NOMO-1 (cell line): ENCODE results near the gene SERTAD1.
"Not testable (repeated sequence)": the region's sequence is repeated elsewhere in the genome, so short reads cannot be mapped to it uniquely, and the experiment has no call there.

Experiments used
- DNase-seq, 2 experiments: peaks; one replicate each; lab custom pipeline; 2025; ENCODE audit not compliant: unreplicated experiment in 2 of 2; lab: John Stamatoyannopoulos, UW

Gene SERTAD1

GRCh38 chr19:40423938-40424337, 1.9 kb downstream of the SERTAD1 start:
- DNase-seq, result no peak

DNA sequence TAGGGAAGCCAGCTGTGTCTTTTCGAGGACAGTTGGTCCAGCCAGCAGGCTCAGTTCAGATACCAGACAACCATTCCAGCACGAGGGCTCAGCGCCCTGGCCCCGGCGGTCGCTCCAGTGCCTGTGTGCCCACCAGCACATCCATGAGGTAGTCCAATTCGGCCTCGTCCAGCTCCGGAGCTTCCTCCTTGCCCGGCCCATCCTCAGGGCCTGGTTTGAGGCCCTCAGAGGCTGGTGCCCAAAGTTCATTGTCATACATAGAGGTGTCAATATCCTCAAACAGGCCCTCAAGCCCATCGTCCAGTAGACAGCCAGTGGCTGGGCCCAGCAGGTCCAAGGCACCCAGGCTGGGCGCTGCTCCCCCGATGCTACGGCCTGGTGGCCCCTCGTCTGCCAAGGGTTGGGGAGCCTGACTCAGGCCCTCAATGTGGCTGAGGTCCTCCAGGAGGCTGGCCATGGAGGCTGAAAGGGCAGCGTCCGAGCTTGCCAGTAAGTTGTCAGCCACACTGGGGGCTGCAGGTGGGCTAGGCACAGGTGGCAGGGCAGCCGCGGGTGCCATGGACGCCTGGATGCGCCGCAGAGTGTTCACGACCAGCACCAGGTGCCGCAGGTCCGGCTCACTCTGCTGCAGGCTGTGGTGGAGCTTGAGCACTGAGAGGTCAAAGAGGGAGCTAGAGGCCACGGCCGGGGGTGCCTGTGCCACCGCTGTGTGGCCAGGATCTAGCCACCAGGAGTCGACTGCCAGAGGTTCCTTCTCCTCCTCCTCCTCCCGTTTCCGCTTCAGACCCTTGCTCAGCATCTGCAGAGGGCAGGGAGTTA, 2.8 kb downstream of the SERTAD1 start:
- DNase-seq, result no peak

DNA sequence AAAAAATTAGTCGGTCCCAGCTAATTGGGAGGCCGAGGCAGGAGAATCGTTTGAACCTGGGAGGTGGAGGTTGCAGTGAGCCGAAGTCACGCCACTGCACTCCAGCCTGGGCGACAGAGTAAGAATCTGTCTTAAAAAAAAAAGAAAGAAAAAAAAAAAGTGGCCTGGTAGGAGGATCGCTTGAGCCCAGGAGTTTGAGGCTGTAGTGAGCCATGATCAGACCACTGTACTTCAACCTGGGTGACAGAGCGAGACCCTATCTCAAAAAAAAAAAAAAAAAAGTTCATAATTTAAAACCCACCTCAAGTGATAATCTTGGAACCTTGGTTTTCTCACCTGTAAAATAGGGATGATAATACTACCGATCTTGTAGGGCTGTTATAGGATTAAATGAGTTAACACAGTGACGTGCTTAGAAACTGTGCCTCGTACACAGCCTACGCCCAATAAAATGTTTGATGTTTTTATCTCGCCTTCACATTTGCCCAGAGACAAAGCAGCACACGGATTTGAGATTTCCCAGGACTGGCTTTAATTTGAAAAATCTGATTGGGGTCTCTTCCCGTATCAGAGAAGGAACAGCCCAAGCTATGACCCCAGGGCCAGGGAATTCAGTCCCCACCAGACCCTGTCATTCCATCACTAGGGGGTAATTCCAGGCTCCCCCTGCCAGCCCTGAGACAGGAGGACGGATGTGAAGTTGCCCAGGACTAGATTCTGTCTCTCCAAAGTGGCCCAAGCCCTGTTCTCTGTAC, 3.6 kb downstream of the SERTAD1 start:
- no peak for DNase-seq

DNA sequence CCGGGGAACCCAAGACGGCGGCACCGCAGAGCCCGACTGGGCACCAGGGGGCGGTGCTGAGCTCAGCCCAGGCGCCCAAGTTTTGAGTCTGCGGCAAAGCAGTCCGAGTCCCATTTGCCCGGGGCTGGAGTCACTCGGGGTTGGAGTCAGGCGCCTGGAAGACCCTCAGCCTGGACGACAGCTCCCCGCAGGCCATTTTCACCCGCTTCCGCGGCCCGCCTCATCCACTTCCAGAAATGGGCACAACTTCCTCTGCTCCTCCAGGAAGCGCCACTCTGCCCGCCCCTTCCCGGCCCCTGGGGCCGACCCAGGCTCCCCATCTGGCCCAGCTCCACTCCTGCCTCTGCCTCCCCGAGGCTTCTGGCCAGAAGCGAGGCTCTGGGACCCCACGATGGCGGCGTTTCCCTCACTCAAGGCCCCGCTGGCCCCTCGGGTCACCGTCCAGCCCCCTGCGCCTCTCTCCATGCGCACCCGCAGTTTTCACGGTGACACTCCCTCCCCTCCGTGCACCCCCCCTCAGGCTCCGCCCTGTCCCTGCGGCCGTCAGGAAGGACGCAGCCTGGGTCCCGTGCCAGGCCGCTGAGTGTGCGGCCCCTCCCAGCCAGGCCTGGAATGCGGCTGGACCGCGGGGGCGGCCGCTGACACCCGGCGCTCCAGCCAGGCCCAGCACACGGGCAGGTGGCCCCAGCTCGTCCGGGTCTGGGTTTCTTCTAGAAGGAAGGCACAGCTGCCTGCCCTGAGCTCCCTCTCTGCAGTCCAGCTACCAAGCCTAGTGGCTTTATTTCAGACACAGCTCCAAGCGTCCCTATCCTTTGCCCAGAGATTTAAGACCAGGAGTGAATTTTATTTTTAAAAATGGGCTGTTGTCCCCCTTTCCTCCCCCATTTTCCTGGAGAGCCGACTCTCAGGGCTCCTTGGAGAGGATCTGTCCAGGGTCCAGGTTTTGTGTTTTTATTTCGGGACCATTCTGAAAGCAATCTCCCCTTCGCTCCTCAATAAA, 4.7 kb downstream of the SERTAD1 start:
- peak; percentile 66 to 86 for DNase-seq

DNA sequence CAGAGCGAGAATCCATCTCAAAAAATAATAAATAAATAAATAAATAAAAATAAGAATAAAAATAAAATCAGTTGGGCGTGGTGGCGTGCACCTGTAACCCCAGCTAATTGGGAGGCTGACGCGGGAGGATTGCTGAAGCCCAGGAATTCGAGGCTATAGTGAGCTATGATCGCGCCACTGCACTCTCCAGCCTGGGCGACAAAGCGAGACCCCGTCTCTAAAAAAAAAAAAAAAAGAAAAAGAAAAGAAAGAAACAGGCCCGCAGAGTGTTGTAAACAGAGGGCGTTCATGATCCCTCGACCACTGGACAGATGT, 5.4 kb downstream of the SERTAD1 start:
- no peak for DNase-seq

DNA sequence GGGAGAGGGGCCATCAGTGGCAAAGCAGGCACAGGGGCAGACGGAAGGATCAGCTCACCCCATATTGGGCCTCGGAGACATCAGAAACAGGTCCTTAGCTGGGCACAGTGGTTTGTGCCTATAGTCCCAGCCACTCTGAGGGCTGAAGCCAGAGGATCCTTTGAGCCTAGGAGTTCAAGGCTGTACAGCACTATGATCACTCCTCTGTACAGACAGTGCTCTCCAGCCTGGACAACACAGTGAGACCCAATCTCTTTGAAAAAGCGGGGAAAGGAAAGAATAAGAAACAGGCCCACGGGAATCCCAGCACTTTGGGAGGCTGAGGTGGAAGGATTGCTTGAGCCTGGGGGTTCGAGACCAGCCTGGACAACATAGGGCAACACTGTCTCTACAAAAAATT, 6.0 kb downstream of the SERTAD1 start:
- no peak for DNase-seq

GRCh38 chr19:40419066-40419612, 6.7 kb downstream of the SERTAD1 start:
- DNase-seq, result no peak

DNA sequence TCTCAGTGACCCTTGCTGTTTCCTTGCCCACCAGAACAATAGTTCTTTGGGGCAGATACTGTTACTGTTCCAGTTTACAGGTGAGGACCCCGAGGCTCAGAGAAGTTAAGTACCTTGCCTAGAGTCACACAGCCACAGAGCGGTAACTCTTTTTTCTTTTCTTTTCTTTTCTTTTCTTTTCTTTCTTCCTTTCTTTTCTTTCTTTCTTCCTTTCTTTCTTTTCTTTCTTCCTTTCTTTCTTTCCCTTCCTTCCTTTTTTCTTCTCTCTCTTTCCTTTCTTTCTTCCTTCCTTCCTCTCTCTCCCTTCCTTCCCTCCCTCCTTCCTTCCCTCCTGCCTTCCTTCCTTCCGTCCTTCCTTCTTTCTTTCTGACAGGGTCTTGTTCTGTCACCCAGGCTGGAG, 7.8 kb downstream of the SERTAD1 start:
- DNase-seq, result no peak

- DNase-seq, result no peak
These were observed 8.2 kb downstream of the SERTAD1 start for GRCh38 chr19:40417643-40417981.

- DNase-seq, result peak in 1 of 2 experiments; percentile 30
These were observed 8.7 kb downstream of the SERTAD1 start for GRCh38 chr19:40416918-40417642.

DNA sequence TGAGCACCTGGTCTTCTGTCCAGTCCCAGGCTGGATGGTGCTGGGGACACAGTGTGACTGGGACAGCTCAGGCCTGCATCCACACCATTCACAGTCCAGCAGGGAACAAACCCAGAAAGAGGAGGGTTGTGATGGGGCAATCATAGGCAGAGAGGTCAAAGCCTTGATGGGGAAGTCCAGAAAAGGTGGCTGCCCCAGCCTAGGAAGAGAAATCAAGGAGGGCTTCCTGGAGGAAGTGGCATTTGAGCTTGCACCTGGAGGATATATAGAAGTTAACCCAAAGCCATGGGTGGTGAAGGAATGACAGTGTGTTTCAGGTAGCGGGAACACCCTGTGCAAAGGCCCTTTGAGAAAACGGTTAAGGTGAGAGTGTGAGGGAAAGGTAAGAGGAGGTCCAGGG, 10.0 kb downstream of the SERTAD1 start:
- no peak for DNase-seq

DNA sequence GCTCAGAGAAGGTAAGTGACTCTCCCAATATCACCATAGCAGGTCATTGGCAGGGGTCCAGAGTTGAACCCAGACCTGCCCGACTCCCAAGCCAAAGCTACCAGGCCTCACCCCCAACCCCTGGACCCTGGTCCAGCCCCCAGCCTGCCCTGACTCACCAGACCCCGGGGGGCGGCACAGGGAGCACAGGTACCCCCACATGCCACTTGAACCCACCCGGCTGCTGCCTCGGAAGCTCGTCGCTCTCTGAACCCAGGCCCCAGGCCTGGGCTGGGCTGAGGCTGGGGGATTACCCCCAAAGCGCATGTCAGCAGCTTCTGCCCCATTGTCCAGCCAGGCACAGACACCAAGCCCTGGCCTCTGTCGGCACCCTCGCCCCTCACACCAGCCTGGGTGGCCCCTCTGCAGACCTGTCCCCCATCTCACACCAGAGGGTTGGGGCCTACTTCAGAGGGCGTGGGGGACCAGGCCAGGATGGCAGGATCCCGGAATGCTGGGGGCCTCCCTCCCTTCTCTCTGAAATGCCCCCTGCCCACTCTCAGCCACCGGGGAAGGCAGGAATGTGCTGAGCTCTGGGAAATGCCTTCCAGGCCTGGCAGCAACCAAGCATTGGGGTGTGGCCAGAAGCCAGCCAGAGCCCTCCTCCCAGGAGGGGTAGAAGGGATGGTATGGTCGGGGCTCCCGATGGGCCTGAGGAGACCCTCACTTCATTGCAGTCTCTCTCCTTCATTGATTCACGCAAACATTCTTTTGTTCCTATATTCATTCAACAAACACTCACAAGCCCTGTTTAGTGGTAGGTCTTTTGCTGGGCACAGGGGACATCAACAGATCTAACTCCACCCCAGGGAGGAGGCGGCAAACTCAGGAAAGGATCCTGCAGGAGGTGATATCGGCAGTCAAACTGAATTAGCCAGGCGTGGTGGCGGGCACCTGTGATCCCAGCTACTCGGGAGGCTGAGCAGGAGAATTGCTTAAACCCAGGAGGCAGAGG, 11.0 kb downstream of the SERTAD1 start:
- DNase-seq, result no peak

DNA sequence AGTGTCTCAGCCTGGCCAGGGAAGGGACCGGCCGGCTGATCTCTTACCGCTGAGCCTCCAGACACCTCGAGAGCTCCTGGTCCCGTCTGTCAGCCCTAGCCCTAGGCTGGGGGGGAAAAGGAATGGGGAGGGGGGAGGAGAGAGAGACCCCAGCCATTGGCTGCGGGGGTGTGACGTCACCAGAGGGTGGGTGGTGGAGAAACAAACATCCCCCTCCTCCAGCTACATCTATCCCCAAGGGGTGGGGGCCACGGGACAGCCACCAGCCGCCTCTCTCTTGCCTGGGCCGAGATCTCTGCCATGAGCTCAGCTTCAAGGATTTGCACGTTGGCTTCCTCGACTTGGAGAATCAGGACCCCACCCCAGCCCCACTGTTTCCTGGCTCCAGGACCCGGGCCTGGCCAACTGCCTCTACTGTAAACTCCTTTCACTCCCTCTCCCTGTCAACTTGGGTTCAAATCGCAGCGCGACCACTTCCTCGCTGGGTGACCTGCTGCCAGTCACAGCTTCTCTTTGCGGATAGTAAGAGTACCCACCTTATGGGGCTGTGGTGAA, 12.4 kb downstream of the SERTAD1 start, which contains the start of gene PRX:
TSS of gene PRX (minus strand) at position 88 of the 555 bp plus-strand sequence. CDS start 5,446 bp downstream, outside the sequence.
- no peak for DNase-seq

DNA sequence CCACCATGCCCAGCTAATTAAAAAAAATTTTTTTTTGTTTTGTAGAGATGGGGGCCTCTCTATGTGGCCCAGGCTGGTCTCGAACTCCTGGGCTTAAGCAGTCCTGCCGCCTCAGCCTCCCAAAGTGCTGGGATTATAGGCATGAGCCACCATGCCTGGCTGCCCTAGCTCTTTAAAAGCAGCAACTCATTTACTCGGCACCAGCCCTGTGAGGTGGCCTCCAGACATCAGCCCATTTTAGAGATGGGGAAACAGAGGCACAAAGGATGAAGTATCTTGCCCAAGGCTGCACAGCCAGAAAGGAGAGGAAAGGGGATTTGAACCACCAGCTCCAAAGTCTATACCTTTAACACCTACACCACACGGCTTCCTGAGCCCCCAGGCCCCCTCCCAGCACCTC, 12.9 kb downstream of the SERTAD1 start:
- no peak for DNase-seq

GRCh38 chr19:40411958-40412499, 13.8 kb downstream of the SERTAD1 start:
- DNase-seq, result no peak

- no peak for DNase-seq
These were observed 14.5 kb downstream of the SERTAD1 start for GRCh38 chr19:40411125-40411842.

- DNase-seq, result no peak
These were observed 15.8 kb downstream of the SERTAD1 start for GRCh38 chr19:40410030-40410389.

GRCh38 chr19:40408598-40408925, 17.2 kb downstream of the SERTAD1 start:
- not testable (repeated sequence) for DNase-seq
